HepG2 (cell line): ENCODE results near the gene ATP13A5.

Experiments used
- SNAI1 ChIP-seq: sonication (generic); formaldehyde crosslinking; IDR thresholded peaks from 2 replicates; pipeline ENCODE4 v1.5.0; 2020; ENCODE audit warnings: mild to moderate bottlenecking, missing genetic modification reagents, borderline replicate concordance
- ZBTB21 ChIP-seq: sonication (generic); formaldehyde crosslinking; IDR thresholded peaks from 2 replicates; pipeline ENCODE4 v1.4.0; 2020; ENCODE audit warnings: missing genetic modification reagents
- TF ChIP-seq, protein P1 (sequence below): sonication (generic); formaldehyde crosslinking; IDR thresholded peaks from 2 replicates; pipeline ENCODE4 v1.4.0; 2020; ENCODE audit warnings: missing genetic modification reagents

DNA sequence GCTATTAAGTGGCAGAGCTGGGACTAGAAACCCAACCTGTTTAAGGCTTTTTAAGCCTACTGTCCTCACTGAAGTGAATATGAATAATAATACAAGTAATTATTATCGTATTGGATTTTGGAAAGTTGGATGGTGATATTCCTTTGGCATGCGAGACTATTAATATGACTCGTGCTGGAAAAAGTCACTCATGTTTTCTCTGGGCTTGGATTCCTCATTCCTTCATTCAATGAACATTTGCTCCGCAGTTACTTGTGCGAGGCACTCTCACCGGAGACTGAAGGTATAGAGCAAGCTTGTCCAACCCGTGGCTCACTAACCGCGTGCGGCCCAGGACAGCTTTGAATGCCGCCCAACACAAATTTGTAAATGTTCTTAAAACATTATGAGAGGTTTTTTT is 136.8 kb downstream of the ATP13A5 start:
- TF ChIP-seq SNAI1 (no peak), ZBTB21 (CRISPR knock-in tag) (no peak)
- TF ChIP-seq, protein P1, sequence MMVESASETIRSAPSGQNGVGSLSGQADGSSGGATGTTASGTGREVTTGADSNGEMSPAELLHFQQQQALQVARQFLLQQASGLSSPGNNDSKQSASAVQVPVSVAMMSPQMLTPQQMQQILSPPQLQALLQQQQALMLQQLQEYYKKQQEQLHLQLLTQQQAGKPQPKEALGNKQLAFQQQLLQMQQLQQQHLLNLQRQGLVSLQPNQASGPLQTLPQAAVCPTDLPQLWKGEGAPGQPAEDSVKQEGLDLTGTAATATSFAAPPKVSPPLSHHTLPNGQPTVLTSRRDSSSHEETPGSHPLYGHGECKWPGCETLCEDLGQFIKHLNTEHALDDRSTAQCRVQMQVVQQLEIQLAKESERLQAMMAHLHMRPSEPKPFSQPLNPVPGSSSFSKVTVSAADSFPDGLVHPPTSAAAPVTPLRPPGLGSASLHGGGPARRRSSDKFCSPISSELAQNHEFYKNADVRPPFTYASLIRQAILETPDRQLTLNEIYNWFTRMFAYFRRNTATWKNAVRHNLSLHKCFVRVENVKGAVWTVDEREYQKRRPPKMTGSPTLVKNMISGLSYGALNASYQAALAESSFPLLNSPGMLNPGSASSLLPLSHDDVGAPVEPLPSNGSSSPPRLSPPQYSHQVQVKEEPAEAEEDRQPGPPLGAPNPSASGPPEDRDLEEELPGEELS = no peak
